Fibroblast of gingiva (primary cell): ENCODE data around the gene CEP126.
"Not testable (repeated sequence)": the region's sequence is repeated elsewhere in the genome, so short reads cannot be mapped to it uniquely, and the experiment has no call there.

Experiments used
- DNase-seq: peaks from one replicate; pipeline ENCODE4 v3.0.0-alpha.2; 2011; ENCODE audit warnings: low read depth

Gene CEP126

GRCh38 chr11:101940901-101941520 is 26.2 kb downstream of the CEP126 start:
- no peak for DNase-seq

- DNase-seq, result no peak
Observed at GRCh38 chr11:101944923-101945322, 30.1 kb downstream of the CEP126 start.

DNA sequence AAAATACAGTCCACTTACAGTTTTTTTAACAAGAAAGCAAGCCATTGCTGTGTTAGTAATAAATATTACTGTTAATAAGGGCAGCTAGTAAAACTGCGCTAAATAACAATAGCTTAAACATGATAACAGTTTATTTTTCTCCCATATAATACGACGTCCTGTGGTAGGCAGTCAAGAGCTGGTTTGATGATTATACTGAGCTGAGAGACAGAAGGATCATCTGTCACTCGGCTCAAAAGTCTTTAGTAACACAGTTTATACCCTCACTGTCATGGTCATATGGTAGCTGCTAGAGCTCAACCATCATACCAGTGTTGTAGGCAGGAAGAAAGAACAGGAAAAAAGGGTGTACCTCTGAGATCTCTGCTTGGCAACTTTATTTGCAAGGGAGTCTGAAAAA is 30.6 kb downstream of the CEP126 start:
- DNase-seq, result no peak

- DNase-seq, result no peak
Observed at GRCh38 chr11:101949680-101950220, 34.9 kb downstream of the CEP126 start.

DNA sequence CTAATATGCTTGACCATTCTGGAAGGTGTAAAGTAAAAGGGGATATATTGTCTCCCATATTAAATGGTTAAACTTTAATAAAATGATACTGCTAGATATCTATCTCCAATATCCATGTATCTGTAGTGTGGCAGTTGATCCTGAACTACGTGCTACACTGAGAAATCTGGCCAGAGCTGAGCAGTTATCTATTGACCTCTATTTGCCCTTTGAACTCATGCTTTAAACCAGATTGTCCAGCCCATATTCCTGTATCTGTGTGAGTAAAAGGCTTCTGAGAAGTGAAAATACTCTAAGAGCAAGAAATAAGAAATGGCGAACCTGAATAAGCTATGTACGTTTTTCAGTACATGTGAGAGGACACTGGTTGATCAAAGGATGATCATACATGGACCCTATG is 40.5 kb downstream of the CEP126 start:
- no peak for DNase-seq

DNA sequence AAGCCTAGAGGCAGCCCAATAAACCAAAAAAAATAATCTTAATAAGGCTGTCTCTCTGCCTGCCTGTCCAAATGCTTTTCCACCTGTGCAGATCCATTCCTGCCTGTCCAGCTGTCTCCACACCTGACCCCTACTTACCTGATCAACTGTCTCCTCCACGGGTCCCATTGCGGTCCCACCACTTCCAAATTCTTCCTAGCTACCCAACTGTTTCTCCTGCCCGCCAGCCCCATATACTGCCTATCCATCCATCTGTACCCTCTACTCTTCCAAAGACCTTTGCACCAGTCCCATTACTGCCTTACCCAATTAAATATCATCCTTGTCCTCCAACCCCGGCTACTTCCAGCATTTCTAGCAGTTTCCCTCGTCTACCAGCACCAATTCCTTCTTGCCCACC is 40.9 kb downstream of the CEP126 start:
- no peak for DNase-seq

- no peak for DNase-seq
Observed at GRCh38 chr11:101960231-101960630, 45.4 kb downstream of the CEP126 start.

DNA sequence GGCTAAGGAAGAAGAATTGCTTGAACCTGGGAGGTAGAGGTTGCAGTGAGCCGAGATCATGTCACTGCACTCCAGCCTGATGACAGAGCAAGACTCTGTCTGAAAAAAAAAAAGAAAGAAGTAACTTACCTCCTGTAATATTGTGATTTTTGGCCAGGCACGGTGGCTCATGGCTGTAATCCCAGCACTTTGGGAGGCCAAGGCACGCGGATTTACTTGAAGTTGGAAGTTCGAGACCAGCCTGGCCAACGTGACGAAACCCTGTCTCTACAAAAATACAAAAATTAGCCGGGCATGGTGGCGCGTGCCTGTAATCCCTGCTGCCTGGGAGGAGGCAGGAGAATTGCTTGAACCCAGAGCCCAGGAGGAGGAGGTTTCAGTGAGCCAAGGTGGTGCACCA is 49.4 kb downstream of the CEP126 start:
- not testable (repeated sequence) for DNase-seq

GRCh38 chr11:101974255-101974654 is 59.4 kb downstream of the CEP126 start:
- peak; percentile 60 for DNase-seq

- DNase-seq, result no peak
Observed at GRCh38 chr11:101974771-101975170, 60.0 kb downstream of the CEP126 start.

DNA sequence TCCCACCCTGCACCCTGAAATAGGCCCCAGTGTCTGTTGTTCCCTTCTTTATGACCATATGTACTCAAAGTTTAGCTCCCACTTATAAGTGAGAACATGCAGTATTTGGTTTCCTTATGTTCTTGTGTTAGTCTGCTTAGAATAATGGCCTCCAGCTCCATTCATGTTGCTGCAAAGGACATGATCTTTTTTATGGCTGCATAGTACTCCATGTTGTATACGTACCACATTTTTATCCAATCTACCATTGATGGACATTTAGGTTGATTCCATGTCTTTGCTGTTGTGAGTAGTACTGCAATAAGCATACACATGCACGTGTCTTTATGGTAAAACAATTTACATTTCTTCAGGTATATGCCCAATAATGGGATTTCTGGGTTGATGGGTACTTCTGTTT is 60.9 kb downstream of the CEP126 start:
- no peak for DNase-seq

DNA sequence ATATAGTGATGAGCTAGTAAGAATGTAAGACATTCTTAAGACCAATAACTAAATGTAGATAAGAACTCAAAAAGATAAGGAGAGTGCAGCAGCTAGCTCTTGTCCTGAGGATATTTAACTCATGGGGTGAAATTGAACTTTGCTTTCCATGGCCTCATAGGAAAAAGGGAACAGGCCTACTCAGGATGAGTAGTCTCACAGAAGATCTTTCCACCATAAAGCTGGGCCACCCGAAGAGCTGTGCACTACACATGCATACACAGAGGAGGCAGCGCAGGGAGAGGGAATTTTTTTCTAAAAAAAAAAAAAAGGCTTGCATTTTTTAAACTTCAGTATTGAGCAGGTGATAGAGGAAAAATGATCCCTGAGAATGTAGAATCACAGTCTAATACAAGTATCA is 72.6 kb downstream of the CEP126 start:
- DNase-seq, result no peak

DNA sequence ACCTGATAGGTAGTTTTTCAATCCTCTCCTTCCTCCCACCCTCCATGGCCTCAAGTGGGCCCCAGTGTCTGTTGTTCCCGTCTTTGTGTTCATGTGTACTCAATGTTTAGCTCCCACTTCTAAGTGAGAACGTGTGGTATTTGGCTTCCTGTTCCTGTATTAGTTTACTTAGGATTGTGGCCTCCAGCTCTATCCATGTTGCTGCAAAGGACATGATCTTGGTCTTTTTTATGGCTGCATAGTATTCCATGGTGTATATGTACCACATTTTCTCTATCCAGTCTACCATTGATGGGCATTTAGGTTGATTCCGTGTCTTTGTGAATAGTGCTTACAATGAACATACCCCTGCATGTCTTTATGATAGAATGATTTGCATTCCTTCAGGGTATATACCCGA is 78.4 kb downstream of the CEP126 start:
- DNase-seq, result no peak

- DNase-seq, result not testable (repeated sequence)
Observed at GRCh38 chr11:101994052-101994469, 79.3 kb downstream of the CEP126 start.

DNA sequence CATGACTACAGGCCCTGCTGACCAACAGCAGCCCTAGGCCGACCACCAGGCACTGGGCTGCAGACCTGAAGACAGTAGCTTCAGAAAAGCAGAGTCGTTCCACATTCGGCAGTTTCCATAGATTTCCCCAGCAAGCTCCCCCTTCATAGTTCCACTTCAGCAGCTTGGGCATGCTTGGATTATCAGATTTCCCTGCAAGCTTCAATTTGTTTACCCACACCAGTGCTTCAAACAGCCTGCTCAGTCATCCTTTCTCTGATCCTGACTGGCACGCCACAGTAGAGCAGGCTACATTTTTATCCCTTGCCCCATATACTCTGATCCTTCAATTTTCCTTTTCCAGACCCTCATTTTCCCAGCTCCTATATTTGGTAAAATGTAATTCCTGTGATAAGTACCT is 81.3 kb downstream of the CEP126 start:
- no peak for DNase-seq

DNA sequence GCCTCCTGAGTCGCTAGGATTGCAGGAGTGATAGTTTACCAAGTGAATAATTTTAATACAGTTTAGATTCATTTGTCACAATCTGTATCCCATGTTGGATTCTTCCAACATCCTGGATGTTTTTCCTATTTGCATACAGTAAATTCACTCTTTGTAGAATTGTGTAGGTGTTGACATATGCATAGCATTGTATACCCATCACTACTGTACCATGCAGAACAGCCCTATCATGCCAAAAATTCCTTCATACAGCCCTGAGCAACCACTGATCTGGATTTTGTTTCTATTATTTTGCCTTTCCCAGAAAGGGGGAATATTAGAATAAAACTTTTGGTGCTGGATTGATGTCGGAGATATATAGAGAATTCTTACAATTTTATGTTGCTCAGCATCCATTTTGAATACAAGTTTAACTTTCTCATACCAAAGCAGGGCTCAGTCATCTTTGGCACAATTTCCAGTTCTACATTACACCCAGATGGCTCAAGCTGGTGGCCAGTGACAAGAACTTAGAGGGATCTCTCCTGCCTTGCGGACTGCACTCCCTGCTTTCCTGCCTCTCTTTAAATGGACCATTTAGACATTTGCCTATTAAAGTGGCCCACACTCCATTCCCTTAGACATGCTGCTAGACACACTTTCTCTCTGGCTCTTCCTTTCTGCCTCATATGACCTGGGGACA is 87.0 kb downstream of the CEP126 start:
- peak; percentile 8 for DNase-seq

DNA sequence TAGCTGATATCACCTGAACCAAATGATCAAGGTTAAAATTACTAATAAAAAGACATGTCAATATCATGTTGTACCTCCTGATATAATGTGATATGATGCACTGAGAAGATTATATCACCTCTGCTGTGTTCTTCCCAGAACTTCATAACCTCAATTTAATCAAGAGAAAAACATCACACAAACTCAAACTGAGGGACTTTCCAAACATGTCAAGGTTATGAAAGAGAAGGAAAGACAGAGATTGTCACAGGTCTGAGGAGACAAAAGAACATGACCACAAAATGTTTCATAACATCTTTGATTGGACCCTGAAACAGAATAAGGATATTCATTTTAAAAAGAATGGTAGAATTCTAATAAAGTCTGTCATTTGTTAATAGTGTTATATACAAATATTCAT is 89.4 kb downstream of the CEP126 start:
- no peak for DNase-seq

DNA sequence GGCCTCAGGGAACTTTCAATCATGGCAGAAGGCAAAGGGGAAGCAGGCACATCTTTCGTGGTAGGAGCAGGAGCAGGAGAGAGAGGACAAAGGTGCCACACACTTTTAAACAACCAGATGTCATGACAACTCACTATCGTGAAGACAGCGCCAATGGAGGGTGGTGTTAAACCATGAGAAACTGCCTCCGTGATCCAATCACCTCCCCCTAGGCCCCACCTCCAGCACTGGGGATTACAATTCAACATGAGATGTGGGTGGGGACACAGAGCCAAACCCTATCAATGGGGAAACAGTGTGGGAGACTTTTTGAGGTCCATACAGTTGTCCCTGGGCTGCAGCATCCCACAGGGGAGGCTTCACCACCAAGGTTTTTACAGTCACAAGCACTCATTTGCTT is 90.5 kb downstream of the CEP126 start:
- no peak for DNase-seq

- DNase-seq, result no peak
Observed at GRCh38 chr11:102006835-102007566, 92.2 kb downstream of the CEP126 start.

GRCh38 chr11:102007567-102008437 is 93.0 kb downstream of the CEP126 start:
- DNase-seq, result peak; percentile 44

DNA sequence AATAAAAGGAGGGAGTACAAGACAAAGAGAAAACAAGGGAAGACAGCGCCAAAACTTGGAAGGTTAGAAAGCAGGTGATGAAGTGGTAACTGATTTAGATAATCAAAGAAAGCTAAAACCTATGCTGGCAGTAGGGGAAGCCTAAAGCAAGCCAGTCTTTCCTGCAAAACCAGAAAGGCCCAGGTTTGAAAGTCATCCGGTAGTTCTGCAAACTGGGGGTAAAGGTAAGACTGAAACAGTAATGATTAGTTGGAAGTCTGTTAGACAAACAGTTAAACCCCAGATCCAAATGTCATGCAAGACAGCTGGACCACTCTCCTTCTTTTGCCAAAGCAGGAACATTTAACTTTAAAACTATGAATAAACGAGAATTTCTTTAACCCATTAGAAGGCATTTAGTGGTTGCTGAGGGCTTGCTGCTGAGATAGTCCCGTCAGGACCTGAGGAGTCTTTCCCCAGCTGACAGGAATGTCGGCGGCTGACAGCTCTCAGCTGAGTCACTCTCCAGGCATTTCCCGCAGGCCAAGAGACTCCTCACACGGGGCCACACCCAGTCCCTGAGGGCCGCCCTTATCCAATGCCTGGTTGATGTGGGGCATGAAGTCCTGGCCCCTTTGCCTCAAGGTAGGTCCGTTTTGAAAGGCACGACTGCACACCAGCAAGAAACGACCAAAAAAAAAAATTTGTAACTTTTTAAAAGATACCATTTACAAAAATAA is 96.1 kb downstream of the CEP126 start:
- DNase-seq, result peak; percentile 66
